HepG2 (cell line): Measurements from ENCODE around the gene BAIAP3. TPM values are rescaled to one million over a fixed set of nuclear protein-coding genes. Genes with fewer than 3 reads are reported as not detected.

ENCODE experiments used
- ATAC-seq: fragments of 200-7000 bp; cut with Tn5 transposase; 3 replicates; pipeline ENCODE4 v1.9.1; 2020; ENCODE audit warnings: mild to moderate bottlenecking, moderate library complexity
- BruUV-seq: library from RNA; stranded (reverse); fragments of 400-500 nt; replicated peaks from 2 replicates; lab custom pipeline; 2021; lab: Mats Ljungman, UMichigan
- CTCF ChIA-PET: fragments of 300-600 bp; formaldehyde crosslinking; extraction: SDS; loops from one replicate; lab custom pipeline; 2021; ENCODE audit warnings: low total read pairs, inconsistent platforms, low intra/inter-chr PET ratio; lab: Yijun Ruan, JAX
- POLR2A ChIA-PET: fragments of 350-600 bp; sonication (Branson Sonifier 250); formaldehyde crosslinking; loops from one replicate; lab custom pipeline; 2020; ENCODE audit warnings: antibody characterized with exemption, inconsistent platforms; lab: Yijun Ruan, JAX
- DNase-seq: peaks from one replicate; pipeline ENCODE4 v3.0.0-alpha.2; 2015; ENCODE audit warnings: low spot score
- FAIRE-seq: peaks from 3 replicates; lab custom pipeline; 2011; peaks lifted over from hg19 to GRCh38; lab: Jason Lieb, UNC
- H2AFZ ChIP-seq: one replicate; pipeline ENCODE4 v1.6.1; 2011; ENCODE audit warnings: low read length, inconsistent platforms
- H3K27ac ChIP-seq: fragments of 300-600 bp; 3 replicates; pipeline ENCODE4 v1.8.0; 2011; ENCODE audit warnings: mixed run types, mild to moderate bottlenecking, mixed read lengths, low read length, inconsistent platforms; ENCODE audit not compliant: insufficient read depth; ENCODE audit errors: extremely low read length
- H3K27me3 ChIP-seq, 2 experiments: fragments of 200-600 bp in 1 of 2; 2 replicates in 1 of 2; 3 replicates in 1 of 2; pipeline versions ENCODE4 v1.6.0 to v1.8.0; 2011; ENCODE audit warnings: low read length in 2 of 2, mild to moderate bottlenecking in 2 of 2, moderate library complexity in 2 of 2, inconsistent platforms in 1 of 2; ENCODE audit not compliant: insufficient read depth in 2 of 2, control insufficient read depth in 1 of 2
- H3K36me3 ChIP-seq, 2 experiments: fragments of 200-600 bp in 1 of 2; replicated peaks in 1 of 2; 2 replicates in 1 of 2; 3 replicates in 1 of 2; pipeline versions ENCODE4 v1.5.1 to v1.8.0; 2011; ENCODE audit warnings: low read length in 2 of 2, inconsistent platforms in 1 of 2; ENCODE audit not compliant: insufficient read depth in 2 of 2, control insufficient read depth in 1 of 2
- H3K4me1 ChIP-seq: 2 replicates; pipeline ENCODE4 v1.5.1; 2012; ENCODE audit warnings: low read length, inconsistent platforms; ENCODE audit not compliant: insufficient read depth
- H3K4me2 ChIP-seq: 2 replicates; pipeline ENCODE4 v1.6.0; 2011; ENCODE audit warnings: low read depth, low read length, inconsistent platforms
- H3K4me3 ChIP-seq, 3 experiments: fragments of 200-600 bp in 1 of 3; sonication (generic), shearing (Covaris generic) in 1 of 3; replicated peaks in 1 of 3; 2 replicates each; pipeline ENCODE4 v1.5.1; 2011 to 2016; ENCODE audit warnings: low read length in 3 of 3, inconsistent platforms in 2 of 3, low read depth in 2 of 3, mild to moderate bottlenecking in 2 of 3, control low read depth in 1 of 3, mixed read lengths in 1 of 3; ENCODE audit not compliant: insufficient read depth in 1 of 3
- H3K79me2 ChIP-seq: one replicate; pipeline ENCODE4 v1.6.1; 2011; ENCODE audit warnings: low read length, inconsistent platforms; ENCODE audit not compliant: insufficient read depth
- H3K9ac ChIP-seq: 2 replicates; pipeline ENCODE4 v1.6.0; 2011; ENCODE audit warnings: mild to moderate bottlenecking, low read depth, low read length, inconsistent platforms; ENCODE audit not compliant: insufficient read depth
- H3K9me3 ChIP-seq: 2 replicates; pipeline ENCODE4 v1.5.1; 2012; ENCODE audit warnings: mild to moderate bottlenecking, low read length
- H4K20me1 ChIP-seq: 2 replicates; pipeline ENCODE4 v1.6.0; 2011; ENCODE audit warnings: inconsistent platforms, mild to moderate bottlenecking, low read length, moderate library complexity; ENCODE audit not compliant: insufficient read depth
- HOXD1 ChIP-seq: sonication (generic); formaldehyde crosslinking; IDR thresholded peaks from 2 replicates; pipeline ENCODE4 v1.5.0; 2020; ENCODE audit warnings: missing genetic modification reagents
- NBN ChIP-seq: fragments of 450-650 bp; conservative IDR thresholded peaks from 2 replicates; pipeline ENCODE4 v1.6.1; 2017
- ONECUT2 ChIP-seq: sonication (generic); formaldehyde crosslinking; IDR thresholded peaks from 2 replicates; pipeline ENCODE4 v1.4.0; 2020; ENCODE audit warnings: missing genetic modification reagents
- PAXIP1 ChIP-seq: sonication (generic); formaldehyde crosslinking; conservative IDR thresholded peaks from 2 replicates; pipeline ENCODE4 v1.4.0; 2020; ENCODE audit warnings: mild to moderate bottlenecking, missing genetic modification reagents, moderate library complexity
- RAD51 ChIP-seq: fragments of 450-650 bp; IDR thresholded peaks from 2 replicates; pipeline ENCODE4 v1.6.1; 2016; ENCODE audit warnings: borderline replicate concordance
- RARA ChIP-seq: IDR thresholded peaks from 2 replicates; pipeline ENCODE4 v1.6.1; 2016; ENCODE audit warnings: missing genetic modification reagents, missing compliant biosample characterization
- SUZ12 ChIP-seq: fragments of 150-350 bp; IDR thresholded peaks from 2 replicates; pipeline ENCODE4 v1.6.1; 2014; ENCODE audit warnings: low read depth, low read length
- TAF1 ChIP-seq: sonication (generic); formaldehyde crosslinking; IDR thresholded peaks from 2 replicates; pipeline ENCODE4 v1.4.0; 2020; ENCODE audit warnings: missing genetic modification reagents
- TAF15 ChIP-seq: fragments of 200-400 bp; formaldehyde crosslinking; IDR thresholded peaks from one replicate; pipeline ENCODE4 v1.6.1; 2018; ENCODE audit warnings: mild to moderate bottlenecking, low read depth, low read length; ENCODE audit not compliant: poor library complexity, severe bottlenecking
- ZNF746 ChIP-seq: sonication (generic); formaldehyde crosslinking; IDR thresholded peaks from 2 replicates; pipeline ENCODE4 v1.8.0; 2022; ENCODE audit warnings: mild to moderate bottlenecking, missing genetic modification reagents
- ZNF776 ChIP-seq: sonication (generic); formaldehyde crosslinking; IDR thresholded peaks from 2 replicates; pipeline ENCODE4 v1.4.0; 2020; ENCODE audit warnings: mild to moderate bottlenecking, missing genetic modification reagents
- WGBS: methylation state at CpG from one replicate; pipeline ENCODE4 v1.1.6; 2017; ENCODE audit warnings: low lambda C conversion rate; 5-methylcytosine and 5-hydroxymethylcytosine counted together
- in situ Hi-C: cut with HindIII; loops from 2 replicates; pipeline ENCODE4 v1.10.0; 2017; ENCODE audit warnings: low pct_unique_long_range_greater_than_20kb; ENCODE audit not compliant: extremely low pct_ligation_motif_present
- intact Hi-C: fragments of 100-400 bp; cut with micrococcal nuclease; formaldehyde crosslinking; loops from one replicate; pipeline ENCODE4 v1.10.0; 2022; ENCODE audit not compliant: unreplicated experiment
- polyA plus RNA-seq, 8 experiments: library from polyadenylated mRNA; depleted of rRNA in 3 of 8; stranded (reverse) in 7 of 8; unstranded in 1 of 8; fragments of >200 nt; fragmentation: Illumina TruSeq in 4 of 8; extraction: Trizol in 4 of 8; gene quantifications; 2 replicates each; pipeline versions ENCODE4 v1.2.1 to v1.2.3, GENCODE V29; 2011 to 2016; ENCODE audit warnings: low read depth in 4 of 8, missing spikeins in 1 of 8, mixed read lengths in 1 of 8; ENCODE audit not compliant: insufficient read depth in 1 of 8
- total RNA-seq, 5 experiments: library from RNA; depleted of rRNA; stranded (reverse); fragments of >200 nt; fragmentation: Illumina TruSeq; extraction: Trizol; gene quantifications; 2 replicates each; pipeline ENCODE4 v1.2.3, GENCODE V29; 2016; ENCODE audit warnings: low read depth in 1 of 5
- TF ChIP-seq, protein P1 (sequence below): sonication (generic); formaldehyde crosslinking; IDR thresholded peaks from 2 replicates; pipeline ENCODE4 v1.5.1; 2020; ENCODE audit warnings: mild to moderate bottlenecking, moderate library complexity, missing genetic modification reagents
- TF ChIP-seq, protein P2 (sequence below): IDR thresholded peaks from 2 replicates; pipeline ENCODE4 v1.6.1; 2018; ENCODE audit warnings: missing genetic modification reagents, mild to moderate bottlenecking, missing compliant biosample characterization
- TF ChIP-seq, protein P3 (sequence below): sonication (generic); formaldehyde crosslinking; IDR thresholded peaks from 2 replicates; pipeline ENCODE4 v1.4.0; 2020; ENCODE audit warnings: missing genetic modification reagents, mild to moderate bottlenecking, borderline replicate concordance

Gene BAIAP3
- total and polyA plus RNA-seq, 2 of the 13 experiments (the other 11 are each of a cell fraction or from before 2014, with no cell fraction given): 3.2 to 5.7 TPM

- Histone ChIP-seq H3K79me2 (no peaks in the 10 kb centered on the region), H3K4me2 (no peak overlapping the region), H3K4me3 (no peak overlapping the region), H3K27ac (no peak overlapping the region), H3K4me1 (peaks cover 22% of the 10 kb centered on the region), H3K36me3 (no peaks in the 10 kb centered on the region), H3K9ac (no peak overlapping the region), H3K27me3 (peaks cover 18 to 69% of the 10 kb centered on the region in 2 experiments), H4K20me1 (0 out of 2 replicates have a peak, but pooled peaks cover 3% of the 10 kb centered on the region), H3K9me3 (no peaks in the 10 kb centered on the region), H2AFZ (no peak overlapping the region)
- no peak for ATAC-seq
- ChIA-PET CTCF (no interaction called here), POLR2A (no interaction called here)
- FAIRE-seq: no peak
- intact Hi-C loops (loop anchor here (2.0 kb wide), 1 partner anchor 76 kb away; no protein-coding TSS in a partner anchor), in situ Hi-C loops (no loop called here)
- DNase-seq: no peak
- WGBS: 17% methylated on average over 11 of the region's 15 CpGs
- TF ChIP-seq HOXD1 (CRISPR knock-in tag): no peak
- no peak for TF ChIP-seq RAD51
- no peak for TF ChIP-seq ZNF746 (CRISPR knock-in tag)
- TF ChIP-seq, protein P1, sequence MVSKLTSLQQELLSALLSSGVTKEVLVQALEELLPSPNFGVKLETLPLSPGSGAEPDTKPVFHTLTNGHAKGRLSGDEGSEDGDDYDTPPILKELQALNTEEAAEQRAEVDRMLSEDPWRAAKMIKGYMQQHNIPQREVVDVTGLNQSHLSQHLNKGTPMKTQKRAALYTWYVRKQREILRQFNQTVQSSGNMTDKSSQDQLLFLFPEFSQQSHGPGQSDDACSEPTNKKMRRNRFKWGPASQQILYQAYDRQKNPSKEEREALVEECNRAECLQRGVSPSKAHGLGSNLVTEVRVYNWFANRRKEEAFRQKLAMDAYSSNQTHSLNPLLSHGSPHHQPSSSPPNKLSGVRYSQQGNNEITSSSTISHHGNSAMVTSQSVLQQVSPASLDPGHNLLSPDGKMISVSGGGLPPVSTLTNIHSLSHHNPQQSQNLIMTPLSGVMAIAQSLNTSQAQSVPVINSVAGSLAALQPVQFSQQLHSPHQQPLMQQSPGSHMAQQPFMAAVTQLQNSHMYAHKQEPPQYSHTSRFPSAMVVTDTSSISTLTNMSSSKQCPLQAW (CRISPR knock-in tag): no peak
- no peak for TF ChIP-seq NBN
- TF ChIP-seq ZNF776 (CRISPR knock-in tag): no peak
- TF ChIP-seq, protein P2, sequence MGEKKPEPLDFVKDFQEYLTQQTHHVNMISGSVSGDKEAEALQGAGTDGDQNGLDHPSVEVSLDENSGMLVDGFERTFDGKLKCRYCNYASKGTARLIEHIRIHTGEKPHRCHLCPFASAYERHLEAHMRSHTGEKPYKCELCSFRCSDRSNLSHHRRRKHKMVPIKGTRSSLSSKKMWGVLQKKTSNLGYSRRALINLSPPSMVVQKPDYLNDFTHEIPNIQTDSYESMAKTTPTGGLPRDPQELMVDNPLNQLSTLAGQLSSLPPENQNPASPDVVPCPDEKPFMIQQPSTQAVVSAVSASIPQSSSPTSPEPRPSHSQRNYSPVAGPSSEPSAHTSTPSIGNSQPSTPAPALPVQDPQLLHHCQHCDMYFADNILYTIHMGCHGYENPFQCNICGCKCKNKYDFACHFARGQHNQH (CRISPR knock-in tag): no peak
- TF ChIP-seq SUZ12: no peak
- TF ChIP-seq, protein P3, sequence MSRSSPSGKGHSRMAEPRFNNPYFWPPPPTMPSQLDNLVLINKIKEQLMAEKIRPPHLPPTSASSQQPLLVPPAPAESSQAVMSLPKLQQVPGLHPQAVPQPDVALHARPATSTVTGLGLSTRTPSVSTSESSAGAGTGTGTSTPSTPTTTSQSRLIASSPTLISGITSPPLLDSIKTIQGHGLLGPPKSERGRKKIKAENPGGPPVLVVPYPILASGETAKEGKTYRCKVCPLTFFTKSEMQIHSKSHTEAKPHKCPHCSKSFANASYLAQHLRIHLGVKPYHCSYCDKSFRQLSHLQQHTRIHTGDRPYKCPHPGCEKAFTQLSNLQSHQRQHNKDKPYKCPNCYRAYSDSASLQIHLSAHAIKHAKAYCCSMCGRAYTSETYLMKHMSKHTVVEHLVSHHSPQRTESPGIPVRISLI (CRISPR knock-in tag): no peak
- TF ChIP-seq TAF15: no peak
- TF ChIP-seq RARA (CRISPR knock-in tag): no peak
- TF ChIP-seq PAXIP1: no peak
- no peak for TF ChIP-seq ONECUT2
- TF ChIP-seq TAF1 (CRISPR knock-in tag): no peak
- BruUV-seq: no TSS peak
Observed at GRCh38 chr16:1336619-1337018, 3.2 kb downstream of the BAIAP3 start.
